Endothelial cell of umbilical vein (primary cell): Measurements from ENCODE around the gene CHRM4.

Source experiments
- EZH2 ChIP-seq: IDR thresholded peaks from 2 replicates; pipeline ENCODE4 v1.6.1; 2012; ENCODE audit warnings: borderline replicate concordance, low read depth, mild to moderate bottlenecking, moderate library complexity, low read length, inconsistent platforms; ENCODE audit not compliant: severe bottlenecking
- FOS ChIP-seq: IDR thresholded peaks from 2 replicates; pipeline ENCODE4 v1.6.1; 2011; ENCODE audit warnings: mild to moderate bottlenecking, low read length, moderate library complexity, borderline replicate concordance; ENCODE audit not compliant: insufficient read depth
- GATA2 ChIP-seq: IDR thresholded peaks from 2 replicates; pipeline ENCODE4 v1.7.0; 2011; ENCODE audit warnings: low read depth, mild to moderate bottlenecking, moderate library complexity, mixed read lengths, low read length; ENCODE audit not compliant: insufficient read length, insufficient read depth
- JUN ChIP-seq: IDR thresholded peaks from 2 replicates; pipeline ENCODE4 v1.6.1; 2011; ENCODE audit warnings: borderline replicate concordance, low read depth; ENCODE audit not compliant: insufficient read length, insufficient read depth
- MAX ChIP-seq: IDR thresholded peaks from 2 replicates; pipeline ENCODE4 v1.6.1; 2011; ENCODE audit not compliant: insufficient read depth, insufficient read length
- MYC ChIP-seq: IDR thresholded peaks from one replicate; pipeline ENCODE4 v1.6.1; 2011; ENCODE audit warnings: mild to moderate bottlenecking, low read depth, low read length
- POLR2A ChIP-seq: IDR thresholded peaks from 2 replicates; pipeline ENCODE4 v1.6.1; 2012; ENCODE audit warnings: low read depth, mild to moderate bottlenecking, control low read depth, low read length
- POLR2AphosphoS5 ChIP-seq: IDR thresholded peaks from 2 replicates; pipeline ENCODE4 v1.6.1; 2012; ENCODE audit warnings: low read depth, mild to moderate bottlenecking, control low read depth, low read length, moderate library complexity; ENCODE audit not compliant: insufficient read depth
- TF ChIP-seq, protein P1 (sequence below), 2 donors: IDR thresholded peaks; 1 replicate in 1 of 2; 2 replicates in 1 of 2; pipeline ENCODE4 v1.5.1; 2011; ENCODE audit warnings: low read length in 2 of 2, mild to moderate bottlenecking in 2 of 2, moderate library complexity in 2 of 2, control low read depth in 1 of 2, inconsistent platforms in 1 of 2, low read depth in 1 of 2; ENCODE audit not compliant: insufficient read depth in 1 of 2; ENCODE audit errors: extremely low read depth in 1 of 2

DNA sequence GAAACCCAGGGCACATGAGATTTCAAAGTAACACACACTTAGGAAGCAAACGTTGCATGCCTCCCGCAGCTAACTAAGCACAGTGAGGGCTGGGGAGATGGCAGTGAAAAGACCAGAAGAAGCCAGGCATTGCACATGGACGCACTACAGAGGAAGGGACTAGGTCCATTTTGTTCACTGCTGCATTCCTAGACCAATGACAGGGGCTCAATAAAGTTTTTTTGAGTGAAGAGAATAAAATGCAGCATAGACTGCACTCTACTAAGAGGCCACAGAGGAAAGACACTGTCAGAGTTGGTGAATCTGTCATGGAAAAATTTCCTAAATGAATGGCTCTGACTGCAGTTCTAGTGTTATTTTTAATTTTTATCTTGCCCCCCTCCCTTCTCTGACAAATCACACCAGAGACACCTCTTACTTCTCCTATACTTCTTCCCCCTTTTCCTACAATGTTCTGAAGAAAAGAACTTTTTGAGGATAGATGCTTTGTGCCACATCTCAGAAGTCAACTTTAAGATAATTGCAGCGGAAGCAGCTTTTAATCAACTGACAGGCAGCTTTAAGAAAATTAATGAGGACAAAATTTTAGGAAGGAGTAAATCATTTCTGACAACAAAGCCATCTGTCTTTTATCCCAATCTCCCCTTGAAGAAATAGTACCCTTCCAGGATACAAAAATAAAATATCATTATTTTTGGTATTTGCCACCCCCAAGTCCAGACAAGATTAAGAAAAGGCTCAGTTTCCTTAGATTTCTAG, 34.8 kb upstream of the CHRM4 start:
- TF ChIP-seq, protein P1, sequence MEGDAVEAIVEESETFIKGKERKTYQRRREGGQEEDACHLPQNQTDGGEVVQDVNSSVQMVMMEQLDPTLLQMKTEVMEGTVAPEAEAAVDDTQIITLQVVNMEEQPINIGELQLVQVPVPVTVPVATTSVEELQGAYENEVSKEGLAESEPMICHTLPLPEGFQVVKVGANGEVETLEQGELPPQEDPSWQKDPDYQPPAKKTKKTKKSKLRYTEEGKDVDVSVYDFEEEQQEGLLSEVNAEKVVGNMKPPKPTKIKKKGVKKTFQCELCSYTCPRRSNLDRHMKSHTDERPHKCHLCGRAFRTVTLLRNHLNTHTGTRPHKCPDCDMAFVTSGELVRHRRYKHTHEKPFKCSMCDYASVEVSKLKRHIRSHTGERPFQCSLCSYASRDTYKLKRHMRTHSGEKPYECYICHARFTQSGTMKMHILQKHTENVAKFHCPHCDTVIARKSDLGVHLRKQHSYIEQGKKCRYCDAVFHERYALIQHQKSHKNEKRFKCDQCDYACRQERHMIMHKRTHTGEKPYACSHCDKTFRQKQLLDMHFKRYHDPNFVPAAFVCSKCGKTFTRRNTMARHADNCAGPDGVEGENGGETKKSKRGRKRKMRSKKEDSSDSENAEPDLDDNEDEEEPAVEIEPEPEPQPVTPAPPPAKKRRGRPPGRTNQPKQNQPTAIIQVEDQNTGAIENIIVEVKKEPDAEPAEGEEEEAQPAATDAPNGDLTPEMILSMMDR (IDR thresholded peaks at IDR 0.05; ENCODE audit: extremely low read depth in 1 of 2, insufficient read depth in 1 of 2, low read depth in 1 of 2, low read length in 2 of 2) = no peak
- TF ChIP-seq POLR2A (no peak), MYC (no peak), POLR2AphosphoS5 (no peak), EZH2 (no peak), MAX (no peak), JUN (no peak), FOS (no peak), GATA2 (no peak)
